Loucy (cell line): Measurements from ENCODE around the gene HOMEZ.

Experiments used
- H2AFZ ChIP-seq: fragments of 200-600 bp; sonication (generic); 2 replicates; pipeline ENCODE4 v1.6.0; 2016; ENCODE audit warnings: antibody characterized with exemption, mild to moderate bottlenecking, low read length, moderate library complexity
- H3F3A ChIP-seq: fragments of 200-600 bp; 2 replicates; pipeline ENCODE4 v1.6.0; 2016; ENCODE audit warnings: antibody characterized with exemption, low read depth, mild to moderate bottlenecking
- H3K27me3 ChIP-seq: fragments of 200-600 bp; sonication (generic); 2 replicates; pipeline ENCODE4 v1.6.1; 2014; ENCODE audit warnings: low read length, mild to moderate bottlenecking; ENCODE audit not compliant: insufficient read depth, poor library complexity, severe bottlenecking
- H3K36me3 ChIP-seq: fragments of 200-600 bp; sonication (generic); 2 replicates; pipeline ENCODE4 v1.6.1; 2016; ENCODE audit warnings: low read length; ENCODE audit not compliant: insufficient read depth
- H3K4me1 ChIP-seq: fragments of 200-600 bp; sonication (generic); 2 replicates; pipeline ENCODE4 v1.5.1; 2014; ENCODE audit warnings: low read length, mild to moderate bottlenecking; ENCODE audit not compliant: insufficient read depth, poor library complexity, severe bottlenecking
- H3K4me2 ChIP-seq: fragments of 200-600 bp; sonication (generic); 2 replicates; pipeline ENCODE4 v1.6.0; 2014; ENCODE audit warnings: antibody characterized with exemption, low read length, low read depth, mild to moderate bottlenecking; ENCODE audit not compliant: poor library complexity, severe bottlenecking
- H3K4me3 ChIP-seq: fragments of 200-600 bp; sonication (generic); 2 replicates; pipeline ENCODE4 v1.5.1; 2014; ENCODE audit warnings: low read length, mild to moderate bottlenecking, mixed read lengths; ENCODE audit not compliant: poor library complexity, severe bottlenecking
- H3K79me2 ChIP-seq: fragments of 200-600 bp; sonication (generic); 2 replicates; pipeline ENCODE4 v1.6.1; 2014; ENCODE audit warnings: low read length; ENCODE audit not compliant: insufficient read depth
- H3K9ac ChIP-seq: fragments of 200-600 bp; sonication (generic); 2 replicates; pipeline ENCODE4 v1.6.0; 2014; ENCODE audit warnings: mild to moderate bottlenecking, low read depth, low read length, moderate library complexity; ENCODE audit not compliant: poor library complexity, severe bottlenecking
- H3K9me2 ChIP-seq: fragments of 200-600 bp; sonication (generic); replicated peaks from 2 replicates; pipeline ENCODE4 v1.6.1; 2016; ENCODE audit warnings: low read depth, low read length, mixed read lengths
- H3K9me3 ChIP-seq: fragments of 200-600 bp; sonication (generic); 2 replicates; pipeline ENCODE4 v1.6.1; 2014; ENCODE audit warnings: mild to moderate bottlenecking, antibody characterized with exemption, low read length, low read depth; ENCODE audit not compliant: insufficient read depth
- H4K20me1 ChIP-seq: fragments of 200-600 bp; sonication (generic); 2 replicates; pipeline ENCODE4 v1.6.0; 2014; ENCODE audit warnings: antibody characterized with exemption, low read length, mild to moderate bottlenecking; ENCODE audit not compliant: insufficient read depth, poor library complexity, severe bottlenecking
- CTCF ChIP-seq: fragments of 200-600 bp; sonication (generic); conservative IDR thresholded peaks from 2 replicates; pipeline ENCODE4 v1.5.1; 2014; ENCODE audit warnings: mild to moderate bottlenecking, antibody characterized with exemption, low read length
- EZH2phosphoT487 ChIP-seq: fragments of 200-600 bp; IDR thresholded peaks from 2 replicates; pipeline ENCODE4 v1.6.1; 2018; ENCODE audit warnings: antibody characterized with exemption, mild to moderate bottlenecking, moderate library complexity, borderline replicate concordance

Gene HOMEZ

GRCh38 chr14:23296012-23296777 lies 10.3 kb upstream of the HOMEZ start:
- peaks cover 28% of the 10 kb centered on the region for H3K79me2 ChIP-seq
- H3F3A ChIP-seq: no peaks in the 10 kb centered on the region
- H3K36me3 ChIP-seq: peaks cover 13% of the 10 kb centered on the region; the same call in 1 of the 2 replicates
- H3K4me1 ChIP-seq: peaks cover 14% of the 10 kb centered on the region
- no peaks in the 10 kb centered on the region for H3K9me2 ChIP-seq
- peaks cover 10% of the 10 kb centered on the region for H4K20me1 ChIP-seq
- no peak overlapping the region for H2AFZ ChIP-seq
- H3K9me3 ChIP-seq: no peaks in the 10 kb centered on the region
- H3K9ac ChIP-seq: no peak overlapping the region
- H3K4me3 ChIP-seq: no peak overlapping the region
- no peaks in the 10 kb centered on the region for H3K27me3 ChIP-seq
- TF ChIP-seq CTCF: no peak
- no peak for TF ChIP-seq EZH2phosphoT487
- no peak overlapping the region for H3K4me2 ChIP-seq

- Histone ChIP-seq H3K36me3 (peaks cover 13% of the 10 kb centered on the region; the same call in 1 of the 2 replicates), H3K9me2 (no peaks in the 10 kb centered on the region), H3F3A (no peaks in the 10 kb centered on the region), H3K27me3 (no peaks in the 10 kb centered on the region), H4K20me1 (peaks cover 7% of the 10 kb centered on the region), H3K9ac (no peak overlapping the region), H3K4me1 (peaks cover 5% of the 10 kb centered on the region), H2AFZ (no peak overlapping the region), H3K79me2 (peaks cover 18% of the 10 kb centered on the region), H3K4me3 (no peak overlapping the region), H3K4me2 (no peak overlapping the region), H3K9me3 (no peaks in the 10 kb centered on the region)
- TF ChIP-seq EZH2phosphoT487 (no peak), CTCF (peak; percentile 91)
Observed at GRCh38 chr14:23294734-23295561, 9.0 kb upstream of the HOMEZ start.

- TF ChIP-seq CTCF (no peak), EZH2phosphoT487 (no peak)
- peaks cover 28% of the 10 kb centered on the region; the same call in 1 of the 2 replicates for H3K79me2 ChIP-seq
- no peaks in the 10 kb centered on the region for H3K9me3 ChIP-seq
- peaks cover 24% of the 10 kb centered on the region for H3K4me1 ChIP-seq
- peak overlapping the region; percentile 91 for H3K4me2 ChIP-seq
- no peaks in the 10 kb centered on the region for H3K9me2 ChIP-seq
- H3K9ac ChIP-seq: peak overlapping the region; percentile 92
- no peaks in the 10 kb centered on the region for H3K27me3 ChIP-seq
- H2AFZ ChIP-seq: peak overlapping the region; percentile 99; the same call in 1 of the 2 replicates
- peak overlapping the region; percentile 97 for H3K4me3 ChIP-seq
- H4K20me1 ChIP-seq: no peaks in the 10 kb centered on the region
- H3F3A ChIP-seq: no peaks in the 10 kb centered on the region
- H3K36me3 ChIP-seq: no peaks in the 10 kb centered on the region
Observed at GRCh38 chr14:23286902-23287479, 1.1 kb upstream of the HOMEZ start.
